GM23338 (cell line): ENCODE data around the gene SLC38A9. TPM values are rescaled to one million over a fixed set of nuclear protein-coding genes. Genes with fewer than 3 reads are reported as not detected.

Source experiments
- ATAC-seq: fragments of 200-7000 bp; cut with Tn5 transposase; 3 replicates; pipeline ENCODE4 v1.9.1; 2020
- DNase-seq: peaks from one replicate; pipeline ENCODE4 v3.0.0-alpha.2; 2015; ENCODE audit warnings: low spot score
- H2AFZ ChIP-seq: fragments of 200-600 bp; sonication (generic); 2 replicates; pipeline ENCODE4 v1.8.0; 2016; ENCODE audit warnings: antibody characterized with exemption, mild to moderate bottlenecking, moderate library complexity
- H3F3A ChIP-seq: fragments of 200-600 bp; sonication (generic); replicated peaks from 2 replicates; pipeline ENCODE4 v1.8.0; 2017; ENCODE audit warnings: antibody characterized with exemption, mixed run types, low read depth
- H3K27ac ChIP-seq: fragments of 200-600 bp; sonication (generic); 2 replicates; pipeline ENCODE4 v1.6.1; 2016; ENCODE audit warnings: low read depth
- H3K27me3 ChIP-seq: fragments of 200-600 bp; sonication (generic); 2 replicates; pipeline ENCODE4 v1.8.0; 2016; ENCODE audit warnings: mild to moderate bottlenecking, mixed run types, moderate library complexity; ENCODE audit not compliant: insufficient read depth
- H3K36me3 ChIP-seq: fragments of 200-600 bp; sonication (generic); 2 replicates; pipeline ENCODE4 v1.8.0; 2016; ENCODE audit warnings: mild to moderate bottlenecking; ENCODE audit not compliant: insufficient read depth
- H3K4me1 ChIP-seq: fragments of 200-600 bp; sonication (generic); 2 replicates; pipeline ENCODE4 v1.8.0; 2016; ENCODE audit warnings: mild to moderate bottlenecking, moderate library complexity; ENCODE audit not compliant: insufficient read depth
- H3K4me2 ChIP-seq: fragments of 200-600 bp; sonication (generic); 2 replicates; pipeline ENCODE4 v1.7.1; 2017; ENCODE audit warnings: mixed run types
- H3K4me3 ChIP-seq: fragments of 200-600 bp; sonication (generic); 2 replicates; pipeline ENCODE4 v1.6.1; 2016; ENCODE audit warnings: mixed run types
- H3K79me2 ChIP-seq: fragments of 200-600 bp; sonication (generic); replicated peaks from 2 replicates; pipeline ENCODE4 v1.8.0; 2017; ENCODE audit warnings: mild to moderate bottlenecking; ENCODE audit not compliant: insufficient read depth
- H3K9me2 ChIP-seq: fragments of 200-600 bp; sonication (generic); 2 replicates; pipeline ENCODE4 v1.8.0; 2017; ENCODE audit not compliant: insufficient read depth
- H4K20me1 ChIP-seq: fragments of 200-600 bp; sonication (generic); replicated peaks from 2 replicates; pipeline ENCODE4 v1.8.0; 2017; ENCODE audit warnings: mild to moderate bottlenecking; ENCODE audit not compliant: insufficient read depth
- H3K27ac Mint-ChIP-seq: 2 replicates; pipeline ENCODE4 v1.8.0; 2020; ENCODE audit warnings: inconsistent platforms, mild to moderate bottlenecking, moderate library complexity, mixed read lengths
- H3K27me3 Mint-ChIP-seq: 3 replicates; pipeline ENCODE4 v1.8.0; 2022; ENCODE audit warnings: low read depth, mild to moderate bottlenecking, moderate library complexity, mixed read lengths, inconsistent platforms; ENCODE audit not compliant: insufficient read depth, poor library complexity
- H3K36me3 Mint-ChIP-seq: 3 replicates; pipeline ENCODE4 v1.8.0; 2021; ENCODE audit warnings: low read depth, mild to moderate bottlenecking, inconsistent platforms, moderate library complexity, mixed read lengths
- H3K4me1 Mint-ChIP-seq: 3 replicates; pipeline ENCODE4 v1.8.0; 2020; ENCODE audit warnings: mild to moderate bottlenecking, inconsistent platforms, mixed read lengths
- H3K4me3 Mint-ChIP-seq: 3 replicates; pipeline ENCODE4 v1.8.0; 2021; ENCODE audit warnings: moderate library complexity, mild to moderate bottlenecking, inconsistent platforms, mixed read lengths
- H3K9me3 Mint-ChIP-seq: 3 replicates; pipeline ENCODE4 v1.8.0; 2020; ENCODE audit warnings: moderate library complexity, mild to moderate bottlenecking, inconsistent platforms, mixed read lengths
- CREB1 ChIP-seq: fragments of 250-450 bp; sonication (Bioruptor Pico); IDR thresholded peaks from 2 replicates; pipeline ENCODE4 v1.5.0; 2020; ENCODE audit warnings: low read depth, mild to moderate bottlenecking, moderate library complexity
- EZH2 ChIP-seq: fragments of 200-600 bp; sonication (generic); IDR thresholded peaks from one replicate; pipeline ENCODE4 v1.8.0; 2017; ENCODE audit warnings: antibody characterized with exemption, mild to moderate bottlenecking, low read depth; ENCODE audit not compliant: unreplicated experiment
- ZNF114 ChIP-seq: fragments of 250-450 bp; sonication (Bioruptor Pico); IDR thresholded peaks from 2 replicates; pipeline ENCODE4 v1.5.0; 2020; ENCODE audit warnings: mild to moderate bottlenecking, moderate library complexity
- ZNF462 ChIP-seq: fragments of 250-450 bp; sonication (Bioruptor Pico); IDR thresholded peaks from 2 replicates; pipeline ENCODE4 v1.5.0; 2020; ENCODE audit warnings: mild to moderate bottlenecking, moderate library complexity
- polyA plus RNA-seq: library from polyadenylated mRNA; unstranded; fragments of >200 nt; fragmentation: Nextera tagmentation; extraction: Ambion mirVana; gene quantifications from 2 replicates; pipeline ENCODE4 v1.2.1, GENCODE V29; 2016
- total RNA-seq: library from RNA; depleted of rRNA; stranded (reverse); fragments of >200 nt; shearing (Covaris generic); gene quantifications from 2 replicates; pipeline ENCODE4 v1.2.3, GENCODE V29; 2014
- TF ChIP-seq, protein P1 (sequence below): IDR thresholded peaks from one replicate; pipeline ENCODE4 v1.6.1; 2018; ENCODE audit warnings: antibody characterized with exemption; ENCODE audit not compliant: unreplicated experiment

The SLC38A9 gene
- total and polyA plus RNA-seq, 2 experiments from 2014 or later, result 30.8 to 64.8 TPM

- TF ChIP-seq ZNF462 (CRISPR knock-in tag) (no peak), ZNF114 (CRISPR knock-in tag) (no peak), CREB1 (no peak)
These were observed 61.7 kb downstream of the SLC38A9 start (continued) for GRCh38 chr5:55650386-55650785.

DNA sequence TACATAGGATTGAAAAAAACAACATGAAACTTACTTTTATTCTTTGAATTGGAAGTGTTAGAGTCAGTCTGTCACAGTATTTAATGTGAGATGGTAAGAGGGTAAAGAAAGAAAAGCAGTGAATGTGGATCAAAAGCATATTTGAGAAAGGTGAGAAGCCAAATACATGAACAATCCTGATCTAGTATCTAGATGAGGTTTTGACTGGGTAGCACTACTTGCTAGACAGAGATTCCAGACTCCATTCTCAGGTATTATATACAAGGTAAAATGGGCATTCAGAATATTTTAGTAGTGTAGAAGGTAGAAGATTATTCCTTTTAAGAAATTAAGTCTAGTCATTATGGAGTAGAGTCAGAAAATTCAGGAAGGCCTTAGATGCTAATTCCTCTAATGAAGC lies 62.2 kb downstream of the SLC38A9 start:
- H3K4me1 ChIP-seq, result no peaks in the 10 kb centered on the region
- Mint-ChIP-seq H3K9me3 (no peaks in the 10 kb centered on the region), H3K4me1 (no peaks in the 10 kb centered on the region), H3K36me3 (peaks cover 54% of the 10 kb centered on the region), H3K27ac (no peak overlapping the region), H3K27me3 (no peaks in the 10 kb centered on the region), H3K4me3 (no peak overlapping the region)
- ATAC-seq (no peak), DNase-seq (no peak)
- H3F3A ChIP-seq, result no peaks in the 10 kb centered on the region
- H3K4me3 ChIP-seq, result no peak overlapping the region
- 0 out of 2 replicates have a peak, but pooled peaks cover under 1% of the 10 kb centered on the region for H3K36me3 ChIP-seq
- H2AFZ ChIP-seq, result no peak overlapping the region
- H3K79me2 ChIP-seq, result no peaks in the 10 kb centered on the region
- H4K20me1 ChIP-seq, result no peaks in the 10 kb centered on the region
- no peaks in the 10 kb centered on the region for H3K9me2 ChIP-seq
- H3K4me2 ChIP-seq, result no peak overlapping the region
- no peaks in the 10 kb centered on the region for H3K27me3 ChIP-seq
- H3K27ac ChIP-seq, result no peak overlapping the region; the same call in 1 of the 2 replicates
- TF ChIP-seq ZNF462 (CRISPR knock-in tag) (no peak), EZH2 (no peak), CREB1 (no peak)
- TF ChIP-seq, protein P1, sequence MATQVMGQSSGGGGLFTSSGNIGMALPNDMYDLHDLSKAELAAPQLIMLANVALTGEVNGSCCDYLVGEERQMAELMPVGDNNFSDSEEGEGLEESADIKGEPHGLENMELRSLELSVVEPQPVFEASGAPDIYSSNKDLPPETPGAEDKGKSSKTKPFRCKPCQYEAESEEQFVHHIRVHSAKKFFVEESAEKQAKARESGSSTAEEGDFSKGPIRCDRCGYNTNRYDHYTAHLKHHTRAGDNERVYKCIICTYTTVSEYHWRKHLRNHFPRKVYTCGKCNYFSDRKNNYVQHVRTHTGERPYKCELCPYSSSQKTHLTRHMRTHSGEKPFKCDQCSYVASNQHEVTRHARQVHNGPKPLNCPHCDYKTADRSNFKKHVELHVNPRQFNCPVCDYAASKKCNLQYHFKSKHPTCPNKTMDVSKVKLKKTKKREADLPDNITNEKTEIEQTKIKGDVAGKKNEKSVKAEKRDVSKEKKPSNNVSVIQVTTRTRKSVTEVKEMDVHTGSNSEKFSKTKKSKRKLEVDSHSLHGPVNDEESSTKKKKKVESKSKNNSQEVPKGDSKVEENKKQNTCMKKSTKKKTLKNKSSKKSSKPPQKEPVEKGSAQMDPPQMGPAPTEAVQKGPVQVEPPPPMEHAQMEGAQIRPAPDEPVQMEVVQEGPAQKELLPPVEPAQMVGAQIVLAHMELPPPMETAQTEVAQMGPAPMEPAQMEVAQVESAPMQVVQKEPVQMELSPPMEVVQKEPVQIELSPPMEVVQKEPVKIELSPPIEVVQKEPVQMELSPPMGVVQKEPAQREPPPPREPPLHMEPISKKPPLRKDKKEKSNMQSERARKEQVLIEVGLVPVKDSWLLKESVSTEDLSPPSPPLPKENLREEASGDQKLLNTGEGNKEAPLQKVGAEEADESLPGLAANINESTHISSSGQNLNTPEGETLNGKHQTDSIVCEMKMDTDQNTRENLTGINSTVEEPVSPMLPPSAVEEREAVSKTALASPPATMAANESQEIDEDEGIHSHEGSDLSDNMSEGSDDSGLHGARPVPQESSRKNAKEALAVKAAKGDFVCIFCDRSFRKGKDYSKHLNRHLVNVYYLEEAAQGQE, result no peak
